Hepatocyte (in vitro differentiated cells): ENCODE measurements around the gene KRTAP4-3. TPM values are rescaled to one million over a fixed set of nuclear protein-coding genes. Genes with fewer than 3 reads are reported as not detected.
"Not testable (repeated sequence)": the region's sequence is repeated elsewhere in the genome, so short reads cannot be mapped to it uniquely, and the experiment has no call there.

Experiments used
- DNase-seq: peaks from one replicate; pipeline ENCODE4 v3.0.0-alpha.2; 2016; ENCODE audit warnings: low spot score
- H2AFZ ChIP-seq: fragments of 200-600 bp; sonication (generic); 2 replicates; pipeline ENCODE4 v1.6.0; 2016; ENCODE audit warnings: antibody characterized with exemption, mild to moderate bottlenecking
- H3K27ac ChIP-seq: fragments of 200-600 bp; sonication (generic); 2 replicates; pipeline ENCODE4 v1.5.1; 2016; ENCODE audit warnings: mild to moderate bottlenecking
- H3K27me3 ChIP-seq: fragments of 200-600 bp; sonication (generic); 2 replicates; pipeline ENCODE4 v1.6.1; 2016
- H3K36me3 ChIP-seq: fragments of 200-600 bp; sonication (generic); replicated peaks from 2 replicates; pipeline ENCODE4 v1.5.1; 2016; ENCODE audit warnings: low read depth; ENCODE audit not compliant: insufficient read depth
- H3K4me1 ChIP-seq: fragments of 200-600 bp; sonication (generic); 2 replicates; pipeline ENCODE4 v1.5.1; 2016; ENCODE audit warnings: mild to moderate bottlenecking, moderate library complexity; ENCODE audit not compliant: insufficient read depth
- H3K4me2 ChIP-seq: fragments of 200-600 bp; sonication (generic); 2 replicates; pipeline ENCODE4 v1.6.0; 2016
- H3K4me3 ChIP-seq: fragments of 200-600 bp; sonication (generic); 2 replicates; pipeline ENCODE4 v1.5.1; 2016; ENCODE audit warnings: mild to moderate bottlenecking
- H3K79me2 ChIP-seq: fragments of 200-600 bp; sonication (generic); 2 replicates; pipeline ENCODE4 v1.6.0; 2017; ENCODE audit warnings: mild to moderate bottlenecking
- H3K9me2 ChIP-seq: fragments of 200-600 bp; sonication (generic); replicated peaks from 2 replicates; pipeline ENCODE4 v1.6.0; 2017; ENCODE audit warnings: mild to moderate bottlenecking; ENCODE audit not compliant: insufficient read depth
- H3K9me3 ChIP-seq: fragments of 200-600 bp; sonication (generic); 2 replicates; pipeline ENCODE4 v1.5.1; 2016; ENCODE audit warnings: low read depth, mild to moderate bottlenecking
- H4K20me1 ChIP-seq: fragments of 200-600 bp; sonication (generic); 2 replicates; pipeline ENCODE4 v1.6.0; 2016; ENCODE audit warnings: mild to moderate bottlenecking; ENCODE audit not compliant: insufficient read depth, poor library complexity, severe bottlenecking
- CTCF ChIP-seq: fragments of 200-600 bp; sonication (generic); IDR thresholded peaks from 2 replicates; pipeline ENCODE4 v1.5.1; 2016; ENCODE audit warnings: antibody characterized with exemption, mild to moderate bottlenecking; ENCODE audit not compliant: poor library complexity
- EZH2 ChIP-seq: fragments of 200-600 bp; sonication (generic); IDR thresholded peaks from 2 replicates; pipeline ENCODE4 v1.6.1; 2016; ENCODE audit warnings: antibody characterized with exemption, mild to moderate bottlenecking, borderline replicate concordance
- EZH2phosphoT487 ChIP-seq: fragments of 200-600 bp; sonication (generic); IDR thresholded peaks from one replicate; pipeline ENCODE4 v1.6.1; 2018; ENCODE audit warnings: antibody characterized with exemption, mild to moderate bottlenecking, low read depth, moderate library complexity; ENCODE audit not compliant: unreplicated experiment, severe bottlenecking
- WGBS: methylation state at CpG from one replicate; pipeline ENCODE4 v1.1.6; 2016; ENCODE audit warnings: low lambda C conversion rate; ENCODE audit errors: missing lambda C conversion rate; 5-methylcytosine and 5-hydroxymethylcytosine counted together
- polyA plus RNA-seq: library from polyadenylated mRNA; unstranded; fragments of >200 nt; fragmentation: Nextera tagmentation; extraction: Ambion mirVana; gene quantifications from 2 replicates; pipeline ENCODE4 v1.2.1, GENCODE V29; 2016
- total RNA-seq: library from RNA; depleted of rRNA; stranded (reverse); fragments of >200 nt; gene quantifications from 2 replicates; pipeline ENCODE4 v1.2.3, GENCODE V29; 2014

Gene KRTAP4-3
- total and polyA plus RNA-seq, 2 experiments from 2014 or later = not detected

- H3K79me2 ChIP-seq = no peaks in the 10 kb centered on the region
- H4K20me1 ChIP-seq = no peaks in the 10 kb centered on the region
Measured at GRCh38 chr17:41190328-41190727, 22.3 kb upstream of the KRTAP4-3 start.

GRCh38 chr17:41189837-41190318, 21.9 kb upstream of the KRTAP4-3 start, which contains the start of gene KRTAP9-1:
Gene KRTAP9-1 (plus strand): TSS chr17:41189887. CDS start chr17:41189887, 0 bp downstream.
- H3K79me2 ChIP-seq, H3K4me3 ChIP-seq, H4K20me1 ChIP-seq, H3K27ac ChIP-seq, H2AFZ ChIP-seq, DNase-seq, H3K9me3 ChIP-seq, H3K4me1 ChIP-seq, H3K36me3 ChIP-seq, H3K9me2 ChIP-seq, H3K4me2 ChIP-seq: not testable (repeated sequence)
- peaks cover 15% of the 10 kb centered on the region for H3K27me3 ChIP-seq
- WGBS = 69% methylated on average over 1 of the region's 1 CpG

More at GRCh38 chr17:41190328-41190727, 22.3 kb upstream of the KRTAP4-3 start:
- no peak overlapping the region for H3K27ac ChIP-seq
- H3K9me2 ChIP-seq = no peaks in the 10 kb centered on the region
- H2AFZ ChIP-seq = no peak overlapping the region
- no peak for DNase-seq
- no peaks in the 10 kb centered on the region for H3K4me1 ChIP-seq
- TF ChIP-seq EZH2 = no peak
- TF ChIP-seq CTCF = no peak
- peaks cover 15% of the 10 kb centered on the region for H3K27me3 ChIP-seq
- no peaks in the 10 kb centered on the region for H3K36me3 ChIP-seq
- no peak overlapping the region for H3K4me2 ChIP-seq
- no peak overlapping the region for H3K4me3 ChIP-seq
- 90% methylated on average over 3 of the region's 3 CpGs for WGBS
- no peaks in the 10 kb centered on the region for H3K9me3 ChIP-seq

- no peak overlapping the region for H2AFZ ChIP-seq
- no peak overlapping the region for H3K4me3 ChIP-seq
- no peaks in the 10 kb centered on the region for H4K20me1 ChIP-seq
- peaks cover 20% of the 10 kb centered on the region for H3K27me3 ChIP-seq
- no peak overlapping the region for H3K4me2 ChIP-seq
- no peak for DNase-seq
- no peaks in the 10 kb centered on the region for H3K36me3 ChIP-seq
- H3K9me2 ChIP-seq = no peaks in the 10 kb centered on the region
- H3K9me3 ChIP-seq = no peaks in the 10 kb centered on the region
- H3K27ac ChIP-seq = no peak overlapping the region
- TF ChIP-seq CTCF (no peak), EZH2 (no peak), EZH2phosphoT487 (no peak)
- H3K4me1 ChIP-seq = peaks cover 3% of the 10 kb centered on the region
- H3K79me2 ChIP-seq = no peaks in the 10 kb centered on the region
- 93% methylated on average over 2 of the region's 2 CpGs for WGBS
Measured at GRCh38 chr17:41186872-41187271, 18.9 kb upstream of the KRTAP4-3 start.

- 71% methylated on average over 1 of the region's 1 CpG for WGBS
- Histone ChIP-seq H3K4me3 (no peak overlapping the region), H4K20me1 (no peaks in the 10 kb centered on the region), H3K79me2 (no peaks in the 10 kb centered on the region), H3K27ac (no peak overlapping the region), H3K9me2 (no peaks in the 10 kb centered on the region), H3K4me2 (no peak overlapping the region), H3K9me3 (no peaks in the 10 kb centered on the region), H2AFZ (no peak overlapping the region), H3K36me3 (no peaks in the 10 kb centered on the region), H3K4me1 (peaks cover 3% of the 10 kb centered on the region), H3K27me3 (peaks cover 20% of the 10 kb centered on the region)
- no peak for DNase-seq
- TF ChIP-seq EZH2phosphoT487 (no peak), CTCF (no peak), EZH2 (no peak)
Measured at GRCh38 chr17:41185001-41185400, 17.0 kb upstream of the KRTAP4-3 start.
